CD14-positive monocyte (primary cell): ENCODE measurements around the gene RUNX2. TPM values are rescaled to one million over a fixed set of nuclear protein-coding genes. Genes with fewer than 3 reads are reported as not detected.

Experiments used
- DNase-seq, 3 donors: peaks; one replicate each; pipeline ENCODE4 v3.0.0-alpha.2; 2011 to 2022
- H2AFZ ChIP-seq: 2 replicates; pipeline ENCODE4 v1.6.0; 2012; ENCODE audit warnings: mild to moderate bottlenecking, low read depth, low read length, inconsistent platforms; ENCODE audit not compliant: insufficient read depth, poor library complexity, severe bottlenecking
- H3K27ac ChIP-seq, 2 donors: 1 replicate in 1 of 2; 2 replicates in 1 of 2; pipeline ENCODE4 v1.5.1; 2012 to 2013; ENCODE audit warnings: low read length in 2 of 2, control low read depth in 1 of 2, inconsistent platforms in 1 of 2, low read depth in 1 of 2, mild to moderate bottlenecking in 1 of 2
- H3K27me3 ChIP-seq, 2 donors: one replicate each; pipeline versions ENCODE4 v1.6.0 to v1.6.1; 2011 to 2013; ENCODE audit warnings: low read length in 2 of 2; ENCODE audit not compliant: control insufficient read depth in 2 of 2, insufficient read depth in 2 of 2
- H3K36me3 ChIP-seq, 2 donors: replicated peaks in 1 of 2; 1 replicate in 1 of 2; 2 replicates in 1 of 2; pipeline versions ENCODE4 v1.5.1 to v1.6.1; 2012 to 2013; ENCODE audit warnings: low read length in 2 of 2, control low read depth in 1 of 2, inconsistent platforms in 1 of 2, mild to moderate bottlenecking in 1 of 2; ENCODE audit not compliant: insufficient read depth in 2 of 2, control insufficient read depth in 1 of 2
- H3K4me1 ChIP-seq, 2 donors: 1 replicate in 1 of 2; 2 replicates in 1 of 2; pipeline versions ENCODE4 v1.5.1 to v1.6.1; 2012 to 2013; ENCODE audit warnings: low read length in 2 of 2, control low read depth in 1 of 2, inconsistent platforms in 1 of 2, mild to moderate bottlenecking in 1 of 2, moderate library complexity in 1 of 2; ENCODE audit not compliant: insufficient read depth in 2 of 2, control insufficient read depth in 1 of 2
- H3K4me2 ChIP-seq: replicated peaks from 2 replicates; pipeline ENCODE3; 2012; ENCODE audit warnings: low read length, moderate library complexity, mild to moderate bottlenecking; ENCODE audit not compliant: poor library complexity, severe bottlenecking; ENCODE audit errors: extremely low read depth
- H3K4me3 ChIP-seq, 3 experiments: fragments of 200-600 bp in 1 of 3; sonication (generic) in 1 of 3; replicated peaks in 1 of 3; 1 replicate in 2 of 3; 2 replicates in 1 of 3; pipeline ENCODE4 v1.5.1; 2011 to 2013; ENCODE audit warnings: low read length in 3 of 3, mild to moderate bottlenecking in 3 of 3, control low read depth in 2 of 3, low read depth in 2 of 3, inconsistent platforms in 1 of 3, moderate library complexity in 1 of 3
- H3K79me2 ChIP-seq: 2 replicates; pipeline ENCODE4 v1.6.0; 2012; ENCODE audit warnings: mild to moderate bottlenecking, control low read depth, inconsistent platforms, low read length, moderate library complexity; ENCODE audit not compliant: insufficient read depth
- H3K9ac ChIP-seq: 2 replicates; pipeline ENCODE4 v1.6.0; 2017; ENCODE audit warnings: low read length, mild to moderate bottlenecking; ENCODE audit not compliant: insufficient read depth, poor library complexity, severe bottlenecking
- H3K9me3 ChIP-seq, 2 donors: replicated peaks in 1 of 2; 1 replicate in 1 of 2; 2 replicates in 1 of 2; pipeline versions ENCODE4 v1.5.1 to v1.6.1; 2012 to 2013; ENCODE audit warnings: low read length in 2 of 2, control low read depth in 1 of 2; ENCODE audit not compliant: control insufficient read depth in 1 of 2, insufficient read depth in 1 of 2
- H4K20me1 ChIP-seq: 2 replicates; pipeline ENCODE4 v1.6.0; 2012; ENCODE audit warnings: mild to moderate bottlenecking, low read length, control low read depth, moderate library complexity; ENCODE audit not compliant: insufficient read depth
- H3K27ac Mint-ChIP-seq, 7 donors: one replicate each; pipeline ENCODE4 v1.8.0; 2020; ENCODE audit warnings: mild to moderate bottlenecking in 7 of 7, mixed read lengths in 7 of 7, moderate library complexity in 6 of 7, inconsistent platforms in 2 of 7
- H3K27me3 Mint-ChIP-seq, 3 donors: one replicate each; pipeline ENCODE4 v1.8.0; 2021 to 2022; ENCODE audit warnings: low read depth in 3 of 3, mild to moderate bottlenecking in 3 of 3, mixed read lengths in 3 of 3, moderate library complexity in 3 of 3, inconsistent platforms in 1 of 3
- H3K36me3 Mint-ChIP-seq, 2 donors: one replicate each; pipeline ENCODE4 v1.8.0; 2020; ENCODE audit warnings: mixed read lengths in 2 of 2, inconsistent platforms in 1 of 2, mild to moderate bottlenecking in 1 of 2
- H3K4me1 Mint-ChIP-seq: one replicate; pipeline ENCODE4 v1.8.0; 2020; ENCODE audit warnings: mild to moderate bottlenecking, mixed read lengths
- H3K4me3 Mint-ChIP-seq, 2 donors: one replicate each; pipeline ENCODE4 v1.8.0; 2020; ENCODE audit warnings: mild to moderate bottlenecking in 2 of 2, mixed read lengths in 2 of 2, moderate library complexity in 1 of 2
- H3K9me3 Mint-ChIP-seq, 7 donors: one replicate each; pipeline ENCODE4 v1.8.0; 2020 to 2022; ENCODE audit warnings: mixed read lengths in 7 of 7, mild to moderate bottlenecking in 6 of 7, moderate library complexity in 6 of 7, inconsistent platforms in 2 of 7
- CTCF ChIP-seq: fragments of 200-600 bp; IDR thresholded peaks from one replicate; pipeline ENCODE4 v1.8.0; 2022; ENCODE audit warnings: antibody characterized with exemption, mild to moderate bottlenecking
- WGBS: methylation state at CpG from one replicate; pipeline ENCODE4 v1.1.5; 2013; ENCODE audit warnings: missing lambda C conversion rate; ENCODE audit not compliant: insufficient coverage; 5-methylcytosine and 5-hydroxymethylcytosine counted together
- intact Hi-C, 2 donors: fragments of 100-400 bp; cut with micrococcal nuclease; formaldehyde crosslinking; loops; one replicate each; pipeline versions ENCODE4 v1.15.0 to v1.15.1; 2023
- polyA plus RNA-seq, 3 donors: library from polyadenylated mRNA; depleted of rRNA in 1 of 3; unstranded in 2 of 3; stranded (reverse) in 1 of 3; fragments of 300-500 nt in 2 of 3; fragments of >200 nt in 1 of 3; fragmentation: Illumina TruSeq in 2 of 3; gene quantifications; 1 replicate in 2 of 3; 2 replicates in 1 of 3; pipeline ENCODE4 v1.2.3, GENCODE V29; 2012 to 2021

Gene RUNX2
- polyA plus RNA-seq, 3 donors, result 1.3 to 5.0 (median 2.5) TPM

GRCh38 chr6:45599053-45599452 is 270.9 kb downstream of the RUNX2 start:
- no peak overlapping the region for H3K27ac ChIP-seq
- no peak overlapping the region for H3K4me2 ChIP-seq
- peaks cover 6 to 11% of the 10 kb centered on the region in 2 donors for H3K9me3 ChIP-seq
- Mint-ChIP-seq H3K27ac (no peak overlapping the region), H3K4me1 (no peaks in the 10 kb centered on the region), H3K27me3 (peaks cover 0 to 1% (median 0%) of the 10 kb centered on the region in 3 donors), H3K4me3 (no peak overlapping the region), H3K36me3 (peaks cover 0 to 5% of the 10 kb centered on the region in 2 donors), H3K9me3 (peaks cover 11 to 25% (median 15%) of the 10 kb centered on the region in 7 donors)
- no peak for DNase-seq
- H3K4me1 ChIP-seq, result no peaks in the 10 kb centered on the region
- intact Hi-C loops, result no loop called here
- TF ChIP-seq CTCF, result no peak
- no peak overlapping the region for H3K9ac ChIP-seq
- no peak overlapping the region for H2AFZ ChIP-seq
- H3K36me3 ChIP-seq, result no peaks in the 10 kb centered on the region
- no peak overlapping the region for H3K4me3 ChIP-seq
- H3K27me3 ChIP-seq, result no peaks in the 10 kb centered on the region
- H3K79me2 ChIP-seq, result no peaks in the 10 kb centered on the region
- H4K20me1 ChIP-seq, result no peaks in the 10 kb centered on the region

GRCh38 chr6:45605971-45606370 is 277.8 kb downstream of the RUNX2 start:
- Histone ChIP-seq H2AFZ (no peak overlapping the region), H3K4me2 (no peak overlapping the region), H3K36me3 (no peaks in the 10 kb centered on the region), H3K4me3 (no peak overlapping the region), H3K9ac (no peak overlapping the region), H3K9me3 (peaks cover 5 to 11% of the 10 kb centered on the region in 2 donors), H3K4me1 (no peaks in the 10 kb centered on the region), H4K20me1 (no peaks in the 10 kb centered on the region), H3K27ac (no peak overlapping the region), H3K27me3 (no peaks in the 10 kb centered on the region), H3K79me2 (no peaks in the 10 kb centered on the region)
- no CpG with 5 or more reads among the region's 1 CpG for WGBS
- Mint-ChIP-seq H3K27me3 (peaks cover 0 to 2% (median 1%) of the 10 kb centered on the region in 3 donors), H3K4me3 (no peak overlapping the region), H3K9me3 (peaks cover 10 to 22% (median 14%) of the 10 kb centered on the region in 7 donors), H3K27ac (no peak overlapping the region), H3K36me3 (no peaks in the 10 kb centered on the region), H3K4me1 (no peaks in the 10 kb centered on the region)
- no peak for DNase-seq
- no peak for TF ChIP-seq CTCF
- intact Hi-C loops, result no loop called here
